Common myeloid progenitor, CD34-positive (primary cell): ENCODE measurements around the gene AMIGO1. TPM values are rescaled to one million over a fixed set of nuclear protein-coding genes. Genes with fewer than 3 reads are reported as not detected.

ENCODE experiments used
- CTCF ChIA-PET: fragments of 350-600 bp; sonication (Branson Sonifier 250); formaldehyde crosslinking; loops from one replicate; lab custom pipeline; 2021; ENCODE audit warnings: antibody characterized with exemption; lab: Charles Lee
- POLR2A ChIA-PET: fragments of 350-600 bp; sonication (Branson Sonifier 250); formaldehyde crosslinking; loops from one replicate; lab custom pipeline; 2021; ENCODE audit warnings: antibody characterized with exemption; lab: Charles Lee
- DNase-seq, 3 donors: peaks; one replicate each; pipeline versions ENCODE4 v3.0.0 to v3.0.0-alpha.2; 2013
- H3K27ac ChIP-seq, 2 experiments: 1 replicate in 1 of 2; 2 replicates in 1 of 2; pipeline ENCODE4 v1.7.0; 2013; ENCODE audit warnings: inconsistent platforms in 2 of 2, low read length in 2 of 2, mild to moderate bottlenecking in 2 of 2, low read depth in 1 of 2, moderate library complexity in 1 of 2; ENCODE audit not compliant: severe bottlenecking in 2 of 2, insufficient read depth in 1 of 2, poor library complexity in 1 of 2
- H3K27me3 ChIP-seq, 5 experiments: replicated peaks in 2 of 5; 1 replicate in 3 of 5; 2 replicates in 2 of 5; pipeline versions ENCODE4 v1.6.1 to v1.7.0; 2013; ENCODE audit warnings: low read length in 4 of 5, mild to moderate bottlenecking in 2 of 5, moderate library complexity in 2 of 5, inconsistent platforms in 1 of 5; ENCODE audit not compliant: insufficient read depth in 5 of 5, control insufficient read depth in 4 of 5
- H3K36me3 ChIP-seq, 4 experiments: 1 replicate in 2 of 4; 2 replicates in 2 of 4; pipeline versions ENCODE4 v1.6.1 to v1.7.0; 2013; ENCODE audit warnings: low read length in 3 of 4, control low read depth in 1 of 4, mild to moderate bottlenecking in 1 of 4; ENCODE audit not compliant: control insufficient read depth in 4 of 4, insufficient read depth in 4 of 4
- H3K4me1 ChIP-seq, 4 experiments: 1 replicate in 3 of 4; 2 replicates in 1 of 4; pipeline versions ENCODE4 v1.6.1 to v1.7.1; 2013; ENCODE audit warnings: low read length in 3 of 4, mild to moderate bottlenecking in 3 of 4, control low read depth in 1 of 4, inconsistent platforms in 1 of 4, moderate library complexity in 1 of 4; ENCODE audit not compliant: control insufficient read depth in 4 of 4, insufficient read depth in 4 of 4; ENCODE audit errors: control extremely low read depth in 1 of 4
- H3K4me3 ChIP-seq, 7 experiments: 1 replicate in 4 of 7; 2 replicates in 3 of 7; pipeline versions ENCODE4 v1.5.1 to v1.7.0; 2013; ENCODE audit warnings: mild to moderate bottlenecking in 7 of 7, low read length in 6 of 7, moderate library complexity in 6 of 7, inconsistent platforms in 2 of 7, low read depth in 2 of 7, control low read depth in 1 of 7; ENCODE audit not compliant: insufficient read depth in 4 of 7, control insufficient read depth in 1 of 7; ENCODE audit errors: extremely low read depth in 1 of 7
- H3K9me3 ChIP-seq, 5 experiments: 1 replicate in 4 of 5; 2 replicates in 1 of 5; pipeline versions ENCODE4 v1.6.1 to v1.7.1; 2013; ENCODE audit warnings: low read length in 4 of 5, mild to moderate bottlenecking in 2 of 5, inconsistent platforms in 1 of 5, low read depth in 1 of 5, moderate library complexity in 1 of 5; ENCODE audit not compliant: control insufficient read depth in 4 of 5, insufficient read depth in 2 of 5; ENCODE audit errors: control extremely low read depth in 1 of 5
- WGBS: methylation state at CpG from one replicate; pipeline ENCODE4 v1.1.5; 2013; ENCODE audit not compliant: insufficient coverage; 5-methylcytosine and 5-hydroxymethylcytosine counted together
- polyA plus RNA-seq: library from polyadenylated mRNA; unstranded; fragments of 120-200 nt; gene quantifications from one replicate; pipeline ENCODE4 v1.2.1, GENCODE V29; 2013

AMIGO1 gene, protein sequence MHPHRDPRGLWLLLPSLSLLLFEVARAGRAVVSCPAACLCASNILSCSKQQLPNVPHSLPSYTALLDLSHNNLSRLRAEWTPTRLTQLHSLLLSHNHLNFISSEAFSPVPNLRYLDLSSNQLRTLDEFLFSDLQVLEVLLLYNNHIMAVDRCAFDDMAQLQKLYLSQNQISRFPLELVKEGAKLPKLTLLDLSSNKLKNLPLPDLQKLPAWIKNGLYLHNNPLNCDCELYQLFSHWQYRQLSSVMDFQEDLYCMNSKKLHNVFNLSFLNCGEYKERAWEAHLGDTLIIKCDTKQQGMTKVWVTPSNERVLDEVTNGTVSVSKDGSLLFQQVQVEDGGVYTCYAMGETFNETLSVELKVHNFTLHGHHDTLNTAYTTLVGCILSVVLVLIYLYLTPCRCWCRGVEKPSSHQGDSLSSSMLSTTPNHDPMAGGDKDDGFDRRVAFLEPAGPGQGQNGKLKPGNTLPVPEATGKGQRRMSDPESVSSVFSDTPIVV
- polyA plus RNA-seq = 1.1 TPM

DNA sequence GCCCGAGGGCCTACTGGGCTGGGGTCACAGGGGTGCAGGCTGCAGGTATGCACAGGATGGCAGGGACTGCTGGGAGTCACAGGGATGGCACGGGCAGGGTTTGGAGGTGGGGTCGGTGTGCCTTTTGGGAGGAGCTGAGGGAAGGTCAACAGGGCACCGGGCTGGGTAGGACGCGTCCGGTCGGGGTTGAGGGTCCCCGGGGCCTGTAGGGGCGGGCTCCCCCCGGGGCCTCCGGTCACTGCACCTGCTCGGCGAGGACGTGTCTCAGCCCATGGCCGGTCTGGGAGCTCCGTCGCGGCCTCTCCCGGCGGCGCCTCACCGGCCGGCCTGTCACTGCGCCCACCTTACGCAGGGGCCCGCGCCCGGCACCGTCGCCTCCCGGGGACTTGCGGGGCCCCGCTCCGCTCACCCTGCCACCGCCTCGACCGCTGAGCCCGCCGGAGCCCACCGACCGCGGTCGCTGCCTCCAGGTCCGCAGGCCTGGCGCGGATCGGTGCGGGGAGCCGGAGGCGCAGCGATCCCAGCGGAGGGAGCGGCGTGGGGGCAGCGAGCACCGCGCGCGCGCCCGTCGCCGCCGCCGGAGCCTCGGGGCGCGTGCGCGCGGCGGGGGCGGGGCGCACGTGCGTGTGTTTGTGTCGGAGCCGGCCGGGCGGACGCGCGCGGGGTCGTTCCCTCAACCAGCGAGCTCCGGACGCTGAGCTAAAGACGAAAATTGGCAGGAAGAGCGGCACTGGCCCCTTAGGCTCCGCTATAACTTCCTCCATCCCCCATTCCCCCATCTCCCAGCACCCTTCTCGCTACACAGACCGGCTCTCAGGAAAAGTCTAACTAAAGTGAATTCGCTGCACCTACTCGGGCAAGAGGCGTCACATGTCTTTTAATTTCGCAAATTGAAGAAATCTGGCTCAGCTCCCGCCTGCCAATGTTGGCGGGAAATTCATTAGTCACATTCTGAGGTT lies at the start of gene AMIGO1:
Gene AMIGO1 (minus strand): TSS at position 552 of the 959 bp plus-strand sequence. CDS start 815 bp downstream, outside the sequence.
- Histone ChIP-seq H3K9me3 (no peaks in the 10 kb centered on the region), H3K27ac (no peak within 1 kb of the TSS), H3K27me3 (peaks cover 0 to 22% (median 0%) of the 10 kb centered on the region in 5 experiments), H3K36me3 (no peaks in the 10 kb centered on the region), H3K4me3 (peak within 1 kb of the TSS; percentile 23 to 80 (median 68)), H3K4me1 (peaks cover 0 to 14% (median 11%) of the 10 kb centered on the region in 4 experiments)
- DNase-seq = peak; percentile 37 to 68 (median 54)
- ChIA-PET POLR2A (interaction anchor here (1.6 kb wide), 1 partner anchor 15 kb away, joined by 7 read pairs; the partner anchor contains the start of gene CYB561D1), CTCF (interaction anchor here (1.2 to 39.1 kb wide), 3 partner anchors 18 to 31 kb away, joined by 3 to 1203 read pairs (median 232); partner anchors contain the start of genes ATXN7L2, CYB561D1 and GPR61)
- WGBS = 2% methylated on average over 92 of the region's 100 CpGs

DNA sequence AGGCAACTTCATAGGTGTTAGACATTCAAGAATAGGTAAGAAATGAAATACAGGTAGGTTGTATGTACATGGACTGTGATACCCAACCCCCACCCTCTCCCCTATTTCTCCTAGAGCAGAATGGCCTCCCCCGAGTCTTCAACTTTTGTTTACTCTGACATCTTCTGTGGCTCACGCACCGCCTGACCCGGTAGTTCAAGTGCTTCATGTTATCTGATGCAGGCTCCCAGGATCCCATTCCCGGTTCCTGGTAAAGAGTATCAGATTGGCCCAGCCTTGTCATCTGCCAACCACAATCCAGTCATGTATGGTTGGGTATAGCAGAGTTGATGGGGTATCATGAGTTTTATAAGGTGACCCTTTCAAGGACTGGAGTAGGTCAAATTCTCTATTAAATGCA lies 48.0 kb upstream of the AMIGO1 start:
- H3K9me3 ChIP-seq = no peaks in the 10 kb centered on the region
- H3K27me3 ChIP-seq = no peaks in the 10 kb centered on the region
- 100% methylated on average over 2 of the region's 5 CpGs for WGBS
- no peak for DNase-seq
- H3K27ac ChIP-seq = no peak overlapping the region
- peaks cover 6 to 20% (median 12%) of the 10 kb centered on the region in 4 experiments for H3K4me1 ChIP-seq
- CTCF ChIA-PET = interaction anchor here (1.3 kb wide), 1 partner anchor 35 kb away, joined by 3 read pairs; no protein-coding TSS in a partner anchor
- H3K4me3 ChIP-seq = no peak overlapping the region
- peaks cover 0 to 2% (median 0%) of the 10 kb centered on the region in 4 experiments for H3K36me3 ChIP-seq
- POLR2A ChIA-PET = interaction anchor here (2.0 kb wide), 1 partner anchor 8 kb away, joined by 6 read pairs; the partner anchor contains the start of gene GNAI3

DNA sequence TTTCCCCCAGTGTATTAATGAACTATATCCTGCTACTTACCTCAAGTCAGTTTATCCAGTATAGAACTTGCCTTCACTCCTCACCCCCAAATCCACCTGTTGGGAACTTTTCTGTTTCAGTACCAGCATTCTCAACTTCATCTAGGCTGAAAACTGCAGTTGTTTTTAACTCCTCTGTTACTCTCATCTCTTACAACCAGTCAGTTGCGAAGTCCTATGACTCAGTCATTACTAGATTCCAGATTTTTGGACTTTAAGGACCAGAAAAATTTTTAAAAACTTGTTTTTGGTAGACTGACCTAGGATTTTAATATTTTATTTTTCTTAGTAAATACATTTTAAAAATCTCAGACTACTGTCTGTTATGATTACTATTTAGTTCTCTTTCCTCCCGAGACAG lies 47.0 kb upstream of the AMIGO1 start:
- no peaks in the 10 kb centered on the region for H3K27me3 ChIP-seq
- ChIA-PET POLR2A (no interaction called here), CTCF (no interaction called here)
- no peak overlapping the region for H3K27ac ChIP-seq
- 100% methylated on average over 2 of the region's 2 CpGs for WGBS
- peaks cover 6 to 20% (median 11%) of the 10 kb centered on the region in 4 experiments for H3K4me1 ChIP-seq
- no peak overlapping the region for H3K4me3 ChIP-seq
- H3K36me3 ChIP-seq = peaks cover 0 to 2% (median 0%) of the 10 kb centered on the region in 4 experiments
- no peaks in the 10 kb centered on the region for H3K9me3 ChIP-seq
- DNase-seq = no peak

DNA sequence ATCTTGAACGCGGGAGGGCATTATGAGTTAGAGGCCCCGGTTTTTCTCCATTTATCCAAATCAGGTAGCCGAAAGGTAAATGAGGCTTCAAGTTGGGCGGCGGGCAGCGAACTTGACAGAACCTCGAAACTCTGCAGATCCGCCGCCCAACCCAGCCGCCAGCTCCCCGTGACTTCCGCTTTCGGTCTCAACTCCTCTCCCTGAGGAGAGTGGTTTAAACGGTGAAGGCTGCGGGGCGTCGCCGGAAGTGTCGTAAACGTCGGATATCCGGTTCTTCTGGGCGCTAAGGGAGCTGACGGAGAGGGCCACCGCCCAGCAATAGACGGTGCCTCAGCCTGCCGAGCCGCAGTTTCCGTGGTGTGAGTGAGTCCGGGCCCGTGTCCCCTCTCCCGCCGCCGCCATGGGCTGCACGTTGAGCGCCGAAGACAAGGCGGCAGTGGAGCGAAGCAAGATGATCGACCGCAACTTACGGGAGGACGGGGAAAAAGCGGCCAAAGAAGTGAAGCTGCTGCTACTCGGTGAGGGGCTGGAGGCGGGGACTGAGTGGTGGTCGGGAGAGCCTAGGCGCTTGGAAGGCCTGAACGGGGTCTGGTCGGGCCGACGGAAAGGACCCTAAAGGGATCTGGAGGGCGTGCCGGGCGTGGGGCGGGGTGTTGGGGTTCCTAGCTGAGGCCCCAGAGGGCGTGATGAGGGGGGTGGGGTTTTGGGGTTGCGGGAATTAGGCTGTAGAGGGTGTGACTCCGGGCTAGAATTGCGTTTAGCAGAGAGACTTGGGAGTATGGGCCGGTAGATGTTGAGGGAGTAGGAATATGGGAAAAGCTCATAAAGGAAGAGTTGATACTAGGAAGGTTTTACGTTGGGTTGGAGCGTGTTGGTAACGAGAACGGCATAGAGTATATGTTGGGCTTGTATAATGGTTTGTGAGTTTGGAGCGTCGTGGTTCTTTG lies 39.1 kb upstream of the AMIGO1 start, which contains the start of gene GNAI3:
Gene GNAI3 (plus strand): TSS at position 295 of the 947 bp plus-strand sequence. CDS start 106 bp downstream, at position 401.
- H3K4me1 ChIP-seq = peaks cover 21 to 35% (median 32%) of the 10 kb centered on the region in 4 experiments
- no peaks in the 10 kb centered on the region for H3K27me3 ChIP-seq
- peaks cover 0 to 2% (median 0%) of the 10 kb centered on the region in 4 experiments for H3K36me3 ChIP-seq
- ChIA-PET CTCF (interaction anchor here (0.7 to 23.4 kb wide), 15 partner anchors 8 to 435 kb away, joined by 3 to 430 read pairs (median 4); partner anchors contain the start of genes AHCYL1, AMPD2, CYB561D1 and GNAT2), POLR2A (interaction anchor here (0.6 to 2.3 kb wide), 12 partner anchors 10 to 87 kb away, joined by 3 to 14 read pairs (median 4); partner anchors contain the start of genes AMPD2 and GNAT2)
- H3K9me3 ChIP-seq = no peaks in the 10 kb centered on the region
- peak within 1 kb of the TSS; percentile 95 to 98 for H3K27ac ChIP-seq
- WGBS = under 1% methylated on average over 55 of the region's 68 CpGs
- peak within 1 kb of the TSS; percentile 96 to 99 (median 98) for H3K4me3 ChIP-seq
- peak; percentile 98 to 99 (median 99) for DNase-seq

DNA sequence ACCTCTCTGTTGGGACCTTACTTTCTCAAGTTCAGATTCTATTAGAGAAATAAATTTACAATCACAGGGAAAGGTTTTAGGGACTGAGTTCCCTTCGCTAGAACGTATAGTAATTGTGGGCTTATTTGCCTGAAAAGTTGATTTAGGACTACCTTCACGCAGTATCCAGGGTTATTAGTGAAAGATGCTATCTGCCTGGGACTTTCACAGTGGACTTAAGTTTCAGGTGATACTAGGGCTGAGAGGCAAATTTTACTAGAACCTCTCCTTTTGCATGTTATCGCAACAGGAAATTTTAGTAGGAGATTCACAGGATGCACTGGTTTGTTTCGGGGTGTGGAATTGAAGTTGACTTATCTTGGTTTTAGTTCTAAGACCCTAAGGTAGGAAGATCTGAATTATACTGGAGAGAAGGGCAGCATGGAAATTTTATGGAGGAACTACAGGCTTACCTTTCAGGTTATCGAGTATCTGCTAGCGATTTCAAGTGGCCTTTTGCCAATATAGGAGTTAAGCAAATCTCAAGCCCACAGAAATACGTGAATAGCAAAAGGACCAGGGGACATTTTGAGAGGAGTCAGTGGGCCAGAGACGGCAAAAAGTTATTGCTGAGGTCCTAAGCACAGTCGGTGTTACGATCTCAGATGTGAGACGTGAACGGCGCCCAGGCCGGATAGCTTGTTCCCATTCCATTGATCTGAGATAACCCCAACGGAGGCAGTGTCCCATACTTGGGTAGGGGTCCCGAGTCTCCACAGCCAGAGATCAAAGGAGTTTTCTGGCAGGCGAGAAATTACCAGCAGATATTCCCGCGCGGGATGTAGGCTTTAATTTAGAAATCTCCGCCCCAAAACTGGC lies 38.2 kb upstream of the AMIGO1 start:
- Histone ChIP-seq H3K4me1 (peaks cover 21 to 35% (median 32%) of the 10 kb centered on the region in 4 experiments), H3K36me3 (peaks cover 0 to 2% (median 0%) of the 10 kb centered on the region in 4 experiments), H3K27ac (peak overlapping the region; percentile 95 to 98), H3K9me3 (no peaks in the 10 kb centered on the region), H3K27me3 (no peaks in the 10 kb centered on the region), H3K4me3 (peak overlapping the region; percentile 96 to 99 (median 98))
- DNase-seq = peak in 2 of 3 donors; percentile 28 to 44
- ChIA-PET CTCF (interaction anchor here (0.7 to 26.3 kb wide), 13 partner anchors 15 to 436 kb away, joined by 3 to 1203 read pairs (median 10); partner anchors contain the start of genes AHCYL1, AMIGO1, AMPD2 and ATXN7L2), POLR2A (interaction anchor here (0.6 to 2.3 kb wide), 8 partner anchors 11 to 88 kb away, joined by 3 to 14 read pairs (median 4); partner anchors contain the start of genes AMPD2 and GNAT2)
- 5% methylated on average over 20 of the region's 22 CpGs for WGBS
